SK-N-SH treated with all-trans-retinoic acid at 6 μM for 48 hours (cell line): Measurements from ENCODE around the gene ADAMTS5.

Experiments
- CSDC2 ChIP-seq: fragments of 250-450 bp; sonication (Bioruptor Pico); IDR thresholded peaks from 2 replicates; pipeline ENCODE4 v1.5.0; 2020; ENCODE audit warnings: mild to moderate bottlenecking, moderate library complexity
- PATZ1 ChIP-seq: fragments of 250-450 bp; sonication (Bioruptor Pico); IDR thresholded peaks from 2 replicates; pipeline ENCODE4 v1.8.0; 2020; ENCODE audit warnings: mild to moderate bottlenecking, moderate library complexity, borderline replicate concordance
- PPARA ChIP-seq: fragments of 250-450 bp; sonication (Bioruptor Pico); IDR thresholded peaks from 2 replicates; pipeline ENCODE4 v1.5.0; 2020; ENCODE audit warnings: mild to moderate bottlenecking, borderline replicate concordance
- RARB ChIP-seq: fragments of 250-450 bp; sonication (Bioruptor Pico); IDR thresholded peaks from 2 replicates; pipeline ENCODE4 v1.8.0; 2021; ENCODE audit warnings: mild to moderate bottlenecking, moderate library complexity
- ZFP3 ChIP-seq: fragments of 250-450 bp; sonication (Bioruptor Pico); IDR thresholded peaks from 2 replicates; pipeline ENCODE4 v1.5.0; 2020; ENCODE audit warnings: mild to moderate bottlenecking, moderate library complexity
- ZNF8 ChIP-seq: fragments of 450-650 bp; formaldehyde crosslinking; IDR thresholded peaks from 2 replicates; pipeline ENCODE4 v1.5.0; 2020; ENCODE audit warnings: mild to moderate bottlenecking, moderate library complexity

- TF ChIP-seq PATZ1 (CRISPR knock-in tag) (no peak), ZFP3 (CRISPR knock-in tag) (no peak), CSDC2 (CRISPR knock-in tag) (no peak), PPARA (CRISPR knock-in tag) (no peak), RARB (CRISPR knock-in tag) (no peak), ZNF8 (no peak)
Measured at GRCh38 chr21:26956216-26956615, 10.7 kb downstream of the ADAMTS5 start.
